GM19455 (cell line): ENCODE measurements around the gene COL5A1.
"Not testable (repeated sequence)": the region's sequence is repeated elsewhere in the genome, so short reads cannot be mapped to it uniquely, and the experiment has no call there.

Experiments used
- ATAC-seq: cut with Tn5 transposase; IDR thresholded peaks from one replicate; pipeline ENCODE4 v1.9.1; 2021; ENCODE audit not compliant: unreplicated experiment

Gene COL5A1

GRCh38 chr9:134690301-134690751 is 48.7 kb downstream of the COL5A1 start:
- ATAC-seq: no peak

DNA sequence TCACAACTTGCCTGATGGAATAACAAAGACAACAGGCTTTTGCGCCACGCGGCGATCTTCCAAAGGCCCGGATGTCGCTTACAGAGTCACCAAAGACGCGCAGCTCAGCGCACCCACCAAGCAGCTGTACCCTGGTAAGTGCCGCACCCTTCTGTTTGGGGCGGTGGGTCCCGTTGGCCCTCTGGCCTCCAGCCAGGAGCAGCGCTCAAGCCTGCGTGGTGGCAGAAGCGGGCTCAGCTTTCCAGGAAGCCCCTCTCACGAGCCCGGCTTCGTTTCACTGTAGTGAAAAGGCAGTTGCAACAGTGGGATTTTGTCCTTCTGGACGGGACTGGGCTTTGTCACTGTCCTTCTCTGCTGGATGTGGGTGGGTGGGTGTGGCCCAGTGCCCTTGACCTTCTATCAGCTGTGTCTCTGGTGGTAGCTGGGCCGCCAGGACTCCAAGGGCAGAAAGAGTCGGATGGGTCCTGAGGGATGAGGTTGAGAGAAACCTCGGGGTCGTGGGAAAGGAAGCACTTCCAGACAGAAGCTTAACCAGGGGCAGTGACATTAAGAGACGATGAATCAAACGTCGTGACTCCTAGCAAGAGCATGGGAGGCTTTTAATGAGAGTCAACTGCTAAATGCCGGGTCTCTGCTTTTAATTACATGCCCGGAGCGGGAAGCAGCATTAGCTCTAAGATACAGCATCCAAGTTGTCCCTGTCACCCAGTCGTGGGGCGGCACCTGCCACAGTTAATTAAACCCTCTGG is 49.5 kb downstream of the COL5A1 start:
- ATAC-seq: no peak

DNA sequence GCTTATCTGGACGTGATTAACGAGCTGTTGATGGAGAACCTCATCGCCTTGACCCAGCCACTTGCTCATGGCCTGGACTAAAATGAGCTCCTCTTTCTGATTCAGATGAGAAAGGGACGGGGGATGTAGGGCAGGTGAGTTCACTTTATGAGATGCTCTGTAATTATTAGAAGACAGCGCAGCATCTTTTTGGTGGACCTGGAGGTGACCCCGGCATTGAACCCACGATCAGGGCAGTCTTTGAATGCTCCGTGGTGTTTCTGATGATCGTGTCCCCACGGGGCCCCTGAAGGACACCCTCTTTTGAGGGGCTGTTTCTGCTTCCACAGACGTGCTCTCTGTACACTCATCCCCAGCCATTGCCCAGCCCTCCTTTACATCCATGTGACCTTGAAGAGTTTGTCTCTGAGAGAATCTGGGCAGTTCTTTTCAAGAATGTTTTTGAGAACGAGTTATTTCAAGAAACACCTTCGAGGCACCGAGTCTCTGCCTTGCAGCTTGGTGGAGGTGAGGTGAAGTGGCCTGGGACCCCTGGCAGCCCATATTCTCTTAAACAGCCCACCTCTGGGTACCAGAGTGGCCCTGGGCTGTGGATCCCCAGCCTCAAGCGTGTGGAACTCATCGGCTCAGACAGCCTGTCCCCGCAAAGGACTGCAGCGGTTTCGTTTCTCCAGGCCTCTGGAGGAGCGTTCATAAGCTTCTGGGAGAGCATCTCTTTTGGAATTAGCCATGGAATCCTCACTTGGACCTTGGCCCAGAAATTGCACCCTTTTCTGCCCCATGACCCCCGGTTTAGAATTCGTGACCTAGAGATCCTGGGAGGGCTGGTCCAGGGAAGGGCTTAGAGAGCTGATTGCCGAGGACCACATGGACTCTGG is 50.3 kb downstream of the COL5A1 start:
- no peak for ATAC-seq

GRCh38 chr9:134692573-134692860 is 50.9 kb downstream of the COL5A1 start:
- no peak for ATAC-seq

- ATAC-seq: no peak
Measured at GRCh38 chr9:134693011-134693410, 51.4 kb downstream of the COL5A1 start.

- ATAC-seq: no peak
Measured at GRCh38 chr9:134693641-134694367, 52.2 kb downstream of the COL5A1 start.

GRCh38 chr9:134694368-134694665 is 52.7 kb downstream of the COL5A1 start:
- ATAC-seq: no peak

DNA sequence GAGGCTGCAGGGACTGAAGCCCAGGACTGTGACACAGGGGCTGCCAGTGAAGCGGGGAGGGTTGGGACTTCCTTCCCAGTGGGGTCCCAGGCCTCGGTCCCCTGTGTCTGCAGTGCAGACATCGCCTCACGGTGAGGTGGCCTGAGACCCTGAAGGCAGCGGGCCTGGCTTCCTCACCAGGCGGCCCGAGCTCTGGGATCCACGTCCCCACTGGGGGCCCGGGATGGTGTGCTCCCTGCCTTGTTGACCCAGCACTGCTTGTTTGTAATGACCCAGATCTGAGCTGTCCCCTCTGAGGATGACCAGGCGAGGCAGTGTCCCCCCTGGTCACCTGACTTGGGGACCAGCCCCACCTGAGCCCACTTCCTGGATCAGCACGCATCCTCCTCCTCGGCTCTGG is 53.1 kb downstream of the COL5A1 start:
- no peak for ATAC-seq

- ATAC-seq: no peak
Measured at GRCh38 chr9:134695144-134695543, 53.5 kb downstream of the COL5A1 start.

DNA sequence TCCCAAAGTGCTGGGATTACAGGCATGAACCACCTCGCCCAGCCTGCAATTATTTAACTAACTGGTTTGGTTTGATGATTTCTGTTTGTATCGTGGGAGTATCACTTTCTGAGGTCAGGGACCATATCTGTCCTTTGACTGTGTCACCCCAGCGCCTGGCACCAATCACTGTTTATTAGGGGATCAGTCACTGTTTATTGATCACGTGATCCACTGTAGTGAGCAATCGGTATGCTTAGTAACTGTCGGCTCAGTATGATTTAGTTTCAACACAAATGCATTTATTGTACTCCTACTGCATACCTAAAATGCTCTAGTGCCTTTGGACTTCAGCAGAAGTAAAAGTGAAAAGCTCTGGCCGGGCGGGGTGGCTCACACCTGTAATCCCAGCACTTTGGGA is 54.8 kb downstream of the COL5A1 start:
- ATAC-seq: no peak

- ATAC-seq: no peak
Measured at GRCh38 chr9:134698111-134698510, 56.5 kb downstream of the COL5A1 start.

- no peak for ATAC-seq
Measured at GRCh38 chr9:134698587-134699342, 57.2 kb downstream of the COL5A1 start.

GRCh38 chr9:134699343-134699740 is 57.7 kb downstream of the COL5A1 start:
- no peak for ATAC-seq

DNA sequence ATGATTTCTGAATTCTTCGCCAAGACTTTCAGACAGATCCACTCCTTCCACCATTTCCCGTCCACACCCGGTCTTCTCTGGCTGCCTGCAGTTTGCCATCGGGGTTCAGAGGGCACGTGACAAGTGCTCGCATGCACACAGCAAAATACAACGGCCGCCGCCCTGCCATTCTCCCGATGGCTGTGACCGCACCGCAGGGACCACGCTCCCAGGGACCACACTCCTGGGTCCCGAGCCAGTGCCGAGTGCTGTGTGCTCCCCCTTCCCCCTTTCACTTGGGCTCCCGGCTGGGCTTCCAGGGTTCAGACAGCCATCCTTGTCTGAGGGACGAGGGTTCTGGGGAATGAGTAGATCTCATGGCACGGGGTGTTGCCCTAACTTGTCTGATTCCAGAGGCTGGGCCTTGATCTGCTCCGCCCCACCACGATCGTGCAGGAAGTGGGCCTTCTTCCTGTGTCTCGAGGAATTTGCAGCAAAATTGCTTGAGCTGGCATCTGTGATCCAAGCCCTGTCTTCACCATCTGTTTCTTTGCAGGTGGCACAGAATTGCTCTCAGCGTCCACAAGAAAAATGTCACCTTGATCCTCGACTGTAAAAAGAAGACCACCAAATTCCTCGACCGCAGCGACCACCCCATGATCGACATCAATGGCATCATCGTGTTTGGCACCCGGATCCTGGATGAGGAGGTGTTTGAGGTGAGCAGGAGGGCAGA is 59.2 kb downstream of the COL5A1 start:
- ATAC-seq: no peak

DNA sequence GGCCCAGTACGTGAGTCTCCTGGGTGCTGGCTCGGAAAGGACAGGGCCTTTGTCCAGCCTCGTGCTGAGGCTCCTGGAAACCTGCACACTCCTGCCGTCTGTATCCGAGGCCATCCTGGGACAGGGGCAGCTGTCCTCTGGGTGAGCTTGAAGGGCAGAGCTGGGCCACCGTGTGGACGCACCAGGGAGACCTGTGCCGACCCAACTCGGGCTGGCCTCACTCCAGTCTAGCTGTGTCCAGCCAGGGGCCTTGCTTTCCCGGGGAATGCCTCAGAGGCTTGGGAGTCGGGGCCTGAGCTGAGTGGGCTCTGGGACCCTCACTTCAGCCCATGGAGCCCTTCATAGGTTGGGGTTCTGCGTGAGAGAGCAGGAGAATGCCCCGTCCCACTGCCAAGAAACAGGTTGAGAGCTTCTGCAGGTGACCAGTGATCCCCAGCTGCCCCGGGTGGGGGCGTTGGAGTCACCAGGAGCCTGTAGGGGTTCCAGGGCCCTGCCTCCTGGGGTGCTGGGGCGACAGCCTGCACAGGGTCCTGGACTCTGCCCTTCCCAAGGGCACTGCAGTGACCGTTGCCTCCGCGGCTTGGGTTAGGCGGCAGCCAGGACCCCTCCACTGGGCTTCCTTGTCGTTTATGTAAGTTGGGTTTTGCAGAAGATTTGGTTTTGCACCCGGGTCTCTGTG is 60.1 kb downstream of the COL5A1 start:
- ATAC-seq: no peak

DNA sequence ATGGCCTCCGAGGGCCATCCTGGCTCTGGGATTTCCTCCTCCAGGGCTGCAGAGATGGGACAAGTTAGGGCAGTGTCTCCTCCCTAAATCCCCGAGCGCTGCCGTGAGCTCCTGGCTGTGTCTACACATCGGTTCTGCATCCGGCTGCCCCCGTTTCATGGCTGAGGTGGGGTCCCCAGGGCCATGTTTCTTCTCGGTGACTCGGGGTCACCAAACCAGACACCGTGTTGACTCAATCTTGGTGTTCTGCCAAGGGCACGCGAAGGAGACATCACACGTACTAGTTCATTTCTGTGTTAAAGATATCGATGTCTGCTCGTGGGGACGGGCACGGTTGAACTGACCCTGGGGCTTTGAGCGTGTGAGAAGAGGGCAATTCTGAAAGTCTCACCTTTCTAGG is 60.7 kb downstream of the COL5A1 start:
- ATAC-seq: no peak

- not testable (repeated sequence) for ATAC-seq
Measured at GRCh38 chr9:134703730-134704114, 62.1 kb downstream of the COL5A1 start.

GRCh38 chr9:134704498-134704897 is 62.9 kb downstream of the COL5A1 start:
- no peak for ATAC-seq

GRCh38 chr9:134705786-134706185 is 64.2 kb downstream of the COL5A1 start:
- ATAC-seq: no peak

DNA sequence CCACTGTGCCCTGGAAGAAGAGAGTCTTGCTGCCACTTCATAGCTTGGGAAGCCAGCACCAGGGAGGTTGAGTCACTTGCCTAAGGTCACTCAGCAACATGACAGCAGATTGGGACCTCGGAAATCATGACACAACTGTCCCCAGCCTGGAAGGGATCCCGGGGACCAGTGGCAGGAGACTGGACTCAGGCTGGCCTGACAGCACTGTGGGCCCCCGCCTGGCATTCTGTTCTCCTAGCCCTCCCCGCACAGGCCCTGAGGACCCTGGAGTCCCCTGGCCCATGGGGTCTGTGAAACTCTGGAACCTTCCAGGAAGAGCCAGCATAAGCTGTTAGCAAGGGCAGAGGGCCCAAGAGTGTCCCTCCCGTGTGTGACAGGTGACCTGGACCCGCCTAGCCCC is 64.9 kb downstream of the COL5A1 start:
- no peak for ATAC-seq
